SHP77 (cell line): Measurements from ENCODE around the gene CNPY1.

ENCODE experiments used
- DNase-seq, 2 experiments: peaks; one replicate each; lab custom pipeline; 2025; lab: John Stamatoyannopoulos, UW

Gene CNPY1

GRCh38 chr7:155453296-155454182 is 92.8 kb downstream of the CNPY1 start:
- no peak for DNase-seq

- DNase-seq, result no peak
Measured at GRCh38 chr7:155452505-155453295, 93.7 kb downstream of the CNPY1 start.

GRCh38 chr7:155451840-155452239 is 94.5 kb downstream of the CNPY1 start:
- no peak for DNase-seq
